Astrocyte (in vitro differentiated cells and primary cell): ENCODE measurements around the gene LRBA.

Experiments used
- EZH2 ChIP-seq: IDR thresholded peaks from 2 replicates; pipeline ENCODE4 v1.6.1; 2012; ENCODE audit warnings: mild to moderate bottlenecking, low read length, inconsistent platforms; ENCODE audit not compliant: insufficient read depth
- TF ChIP-seq, protein P1 (sequence below): IDR thresholded peaks from 2 replicates; pipeline ENCODE4 v1.5.1; 2011; ENCODE audit warnings: low read depth, mild to moderate bottlenecking, inconsistent platforms, low read length, moderate library complexity; ENCODE audit not compliant: insufficient read depth

DNA sequence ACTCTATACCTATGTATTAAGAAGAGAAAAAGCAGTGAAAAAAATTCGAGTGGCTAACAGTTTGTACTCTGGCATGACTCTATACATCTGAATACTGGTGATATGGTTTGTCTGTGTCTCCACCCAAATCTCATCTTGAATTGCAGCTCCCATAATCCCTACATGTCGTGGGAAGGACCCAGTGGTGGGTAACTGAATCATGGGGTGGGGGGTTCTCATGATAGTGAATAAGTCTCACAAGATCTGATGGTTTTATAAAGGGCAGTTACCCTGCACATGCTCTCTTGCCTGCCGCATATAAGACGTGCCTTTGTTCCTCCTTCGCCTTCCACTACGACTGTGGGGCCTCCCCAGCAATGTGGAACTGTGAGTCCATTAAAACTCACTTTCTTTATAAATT, 70.4 kb downstream of the LRBA start:
- TF ChIP-seq, protein P1, sequence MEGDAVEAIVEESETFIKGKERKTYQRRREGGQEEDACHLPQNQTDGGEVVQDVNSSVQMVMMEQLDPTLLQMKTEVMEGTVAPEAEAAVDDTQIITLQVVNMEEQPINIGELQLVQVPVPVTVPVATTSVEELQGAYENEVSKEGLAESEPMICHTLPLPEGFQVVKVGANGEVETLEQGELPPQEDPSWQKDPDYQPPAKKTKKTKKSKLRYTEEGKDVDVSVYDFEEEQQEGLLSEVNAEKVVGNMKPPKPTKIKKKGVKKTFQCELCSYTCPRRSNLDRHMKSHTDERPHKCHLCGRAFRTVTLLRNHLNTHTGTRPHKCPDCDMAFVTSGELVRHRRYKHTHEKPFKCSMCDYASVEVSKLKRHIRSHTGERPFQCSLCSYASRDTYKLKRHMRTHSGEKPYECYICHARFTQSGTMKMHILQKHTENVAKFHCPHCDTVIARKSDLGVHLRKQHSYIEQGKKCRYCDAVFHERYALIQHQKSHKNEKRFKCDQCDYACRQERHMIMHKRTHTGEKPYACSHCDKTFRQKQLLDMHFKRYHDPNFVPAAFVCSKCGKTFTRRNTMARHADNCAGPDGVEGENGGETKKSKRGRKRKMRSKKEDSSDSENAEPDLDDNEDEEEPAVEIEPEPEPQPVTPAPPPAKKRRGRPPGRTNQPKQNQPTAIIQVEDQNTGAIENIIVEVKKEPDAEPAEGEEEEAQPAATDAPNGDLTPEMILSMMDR: no peak
- TF ChIP-seq EZH2: no peak
